GM18870 (cell line): ENCODE measurements around the gene ZNF470.

Experiments used
- ATAC-seq: cut with Tn5 transposase; IDR thresholded peaks from one replicate; pipeline ENCODE4 v1.9.1; 2021; ENCODE audit warnings: moderate library complexity; ENCODE audit not compliant: unreplicated experiment

ZNF470 gene

GRCh38 chr19:56567274-56568120 lies at the start of gene ZNF470:
ZNF470 (plus strand) TSS chr19:56567468; CDS start chr19:56570312, 2,844 bp downstream.
- ATAC-seq: peak; percentile 83

GRCh38 chr19:56525214-56525860 lies 41.9 kb upstream of the ZNF470 start:
- no peak for ATAC-seq

DNA sequence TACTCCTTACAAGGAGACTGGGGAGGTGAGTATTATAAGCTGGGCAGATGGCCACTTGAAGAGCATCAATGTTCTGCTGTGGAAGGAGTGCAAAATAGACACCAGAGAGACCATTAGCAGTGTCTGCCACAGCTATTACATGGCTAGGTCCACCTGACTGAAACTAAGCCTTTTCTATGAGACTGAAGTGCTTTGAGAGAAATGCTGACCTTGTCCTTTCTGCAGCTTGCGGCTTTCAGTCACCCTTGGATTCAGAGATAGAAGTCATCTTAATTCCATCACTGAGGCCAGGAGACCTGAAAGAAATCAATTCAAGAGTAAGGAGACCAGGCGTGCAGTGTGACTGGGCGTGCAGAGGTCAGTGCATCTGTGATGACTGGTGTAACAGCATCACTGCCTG lies 29.8 kb upstream of the ZNF470 start:
- ATAC-seq: no peak

- ATAC-seq: no peak
These were observed 29.0 kb upstream of the ZNF470 start for GRCh38 chr19:56538254-56538760.

DNA sequence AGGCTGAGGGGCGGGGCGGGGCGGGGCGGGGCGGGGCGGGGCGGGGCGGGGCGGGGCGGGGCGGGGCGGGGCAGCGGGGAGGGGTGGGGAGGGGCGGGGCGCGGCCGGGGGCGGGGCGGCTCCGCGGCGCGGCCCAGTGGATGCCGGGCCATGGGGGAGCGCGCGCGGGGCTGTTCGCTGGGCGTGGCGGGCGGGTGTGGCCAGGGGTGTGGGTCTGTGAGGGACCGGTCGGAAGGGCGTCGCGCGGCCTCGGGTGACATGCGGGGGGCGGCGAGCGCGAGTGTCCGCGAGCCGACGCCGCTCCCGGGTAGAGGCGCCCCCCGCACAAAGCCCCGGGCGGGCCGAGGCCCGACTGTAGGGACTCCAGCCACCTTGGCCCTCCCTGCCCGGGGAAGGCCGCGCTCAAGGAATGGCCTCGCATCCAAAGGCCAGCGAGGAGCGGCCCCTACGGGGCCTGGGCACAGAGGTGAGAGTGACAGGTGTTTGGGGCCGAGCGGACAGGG lies 28.5 kb upstream of the ZNF470 start, which contains the start of gene ZFP28:
ZFP28 (plus strand) TSS at position 188 of the 503 bp plus-strand sequence; CDS start at position 259, 71 bp downstream.
- ATAC-seq: no peak

GRCh38 chr19:56543776-56544175 lies 23.5 kb upstream of the ZNF470 start:
- no peak for ATAC-seq

DNA sequence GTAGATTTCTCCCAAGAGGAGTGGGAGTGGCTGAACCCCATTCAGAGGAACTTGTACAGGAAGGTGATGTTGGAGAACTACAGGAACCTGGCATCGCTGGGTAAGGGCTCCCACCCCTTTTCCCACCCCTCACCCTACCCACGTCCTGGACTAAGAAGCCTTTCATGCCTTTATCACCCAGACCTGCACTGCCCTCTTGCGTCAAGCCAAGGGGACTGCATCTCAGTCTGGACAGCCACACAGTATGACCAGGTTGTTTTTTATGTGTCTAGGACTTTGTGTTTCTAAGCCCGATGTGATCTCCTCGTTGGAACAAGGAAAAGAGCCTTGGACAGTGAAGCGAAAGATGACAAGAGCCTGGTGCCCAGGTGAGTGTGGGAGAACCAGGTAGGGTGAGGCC lies 19.7 kb upstream of the ZNF470 start:
- ATAC-seq: no peak

- ATAC-seq: no peak
These were observed 12.9 kb upstream of the ZNF470 start for GRCh38 chr19:56554272-56554869.

DNA sequence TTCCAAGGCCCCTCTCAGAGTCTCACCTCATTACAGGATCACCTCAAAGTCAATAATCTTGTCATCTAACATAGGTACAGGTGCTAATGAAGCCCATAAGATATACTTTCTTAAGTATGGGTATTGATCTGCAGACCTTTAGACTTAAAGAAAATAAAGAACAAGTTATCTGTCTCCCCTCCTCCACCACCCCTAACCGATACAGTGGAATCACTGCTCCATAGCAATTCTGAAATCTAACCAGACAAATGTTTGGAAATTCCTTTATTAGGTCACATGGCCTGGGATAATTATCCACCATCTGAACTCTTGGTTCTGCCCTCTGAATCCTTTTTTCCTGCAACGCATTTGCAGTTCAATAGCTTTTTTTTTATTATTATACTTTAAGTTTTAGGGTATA lies 4.5 kb upstream of the ZNF470 start:
- no peak for ATAC-seq

DNA sequence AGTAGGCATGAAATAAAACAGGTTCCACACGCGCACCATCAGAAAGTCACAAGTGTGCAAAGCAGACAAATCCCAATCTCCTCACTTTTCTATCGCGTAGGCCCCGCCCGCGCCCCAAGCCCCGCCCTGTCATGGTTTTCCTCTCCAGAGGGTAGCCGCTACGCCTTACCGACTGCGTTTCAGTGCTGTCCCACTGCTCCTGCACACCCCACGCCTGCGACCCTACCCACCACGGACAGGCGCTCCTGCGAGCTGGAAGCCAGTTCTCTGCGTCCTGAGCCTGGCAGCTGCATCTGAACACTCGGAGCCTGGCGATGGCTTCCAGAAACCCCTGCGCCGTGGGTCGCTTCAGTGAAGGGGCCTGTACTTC lies 379 bp upstream of the ZNF470 start:
- peak; percentile 23 for ATAC-seq

DNA sequence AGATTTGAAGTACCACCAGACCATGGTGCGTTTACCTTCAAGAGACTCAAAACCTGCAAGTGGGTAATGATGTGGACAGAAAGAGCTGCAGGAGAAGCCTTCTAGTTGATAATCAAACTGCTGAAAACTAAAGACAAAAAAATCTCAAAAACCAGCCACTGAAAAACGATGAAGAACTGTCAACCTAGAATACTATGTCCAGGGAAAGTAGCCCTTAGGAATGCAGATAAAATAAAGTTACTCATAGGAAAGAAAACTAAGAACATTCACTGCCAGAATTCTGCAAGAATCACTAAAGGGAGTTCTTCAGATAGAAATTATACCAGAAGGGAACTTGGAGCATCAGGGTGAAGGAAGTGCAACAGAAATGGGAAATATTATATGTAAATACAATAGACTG lies 5.3 kb downstream of the ZNF470 start:
- ATAC-seq: no peak

DNA sequence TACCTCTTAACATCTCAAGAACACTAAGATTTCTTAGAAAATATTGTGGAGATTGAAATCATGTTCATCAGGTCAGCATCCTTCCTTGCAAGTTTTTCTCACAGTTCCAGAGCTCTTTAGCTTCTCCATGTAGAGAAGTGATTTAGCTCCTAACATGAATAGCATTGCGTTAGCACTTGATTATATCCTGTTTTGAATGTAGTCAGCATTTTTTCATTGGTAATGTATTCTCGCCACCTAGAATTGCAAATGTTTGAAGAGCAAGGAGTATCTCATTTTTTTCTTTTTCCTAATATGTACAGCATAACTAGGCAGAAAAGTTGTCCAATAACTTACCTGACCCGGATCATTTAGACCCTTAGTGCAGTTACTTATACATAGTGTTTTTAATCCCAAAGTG lies 6.6 kb downstream of the ZNF470 start:
- no peak for ATAC-seq

- ATAC-seq: no peak
These were observed 10.7 kb downstream of the ZNF470 start for GRCh38 chr19:56577719-56578602.

GRCh38 chr19:56594446-56594782 lies 27.1 kb downstream of the ZNF470 start:
- no peak for ATAC-seq

GRCh38 chr19:56594783-56595547 lies 27.7 kb downstream of the ZNF470 start, which contains the start of gene ZNF71:
ZNF71 (plus strand) TSS chr19:56595302; CDS start chr19:56601559, 6,257 bp downstream.
- peak; percentile 67 for ATAC-seq

- no peak for ATAC-seq
These were observed 28.3 kb downstream of the ZNF470 start for GRCh38 chr19:56595548-56595899.

- no peak for ATAC-seq
These were observed 29.4 kb downstream of the ZNF470 start for GRCh38 chr19:56596676-56597075.

DNA sequence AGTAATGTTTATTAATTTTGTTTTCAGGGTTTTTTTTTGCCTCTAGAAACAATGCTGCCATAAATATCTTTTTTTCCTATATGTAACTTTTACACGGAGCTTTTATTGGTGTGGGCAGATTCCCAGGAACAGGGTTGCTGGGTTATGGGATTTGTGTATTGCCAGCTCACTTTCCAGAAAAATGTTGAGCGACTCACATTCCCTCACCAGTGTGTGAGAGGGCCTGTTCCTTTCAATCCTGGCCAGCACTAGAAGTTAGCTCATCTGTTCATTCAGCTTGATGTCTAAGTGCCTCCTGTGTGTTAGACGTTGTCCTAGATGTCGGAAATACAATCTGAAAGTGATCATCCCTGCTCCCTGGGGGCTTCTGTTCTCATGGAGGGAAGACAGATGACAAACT lies 30.4 kb downstream of the ZNF470 start:
- no peak for ATAC-seq

- no peak for ATAC-seq
These were observed 34.1 kb downstream of the ZNF470 start for GRCh38 chr19:56601375-56601774.

- no peak for ATAC-seq
These were observed 36.6 kb downstream of the ZNF470 start for GRCh38 chr19:56603829-56604228.
